ENCODE data around the gene CUL5. TPM values are rescaled to one million over a fixed set of nuclear protein-coding genes. Genes with fewer than 3 reads are reported as not detected.

CUL5 gene
- total RNA-seq, 1 experiment from 2014 or later, result 37.7 TPM

DNA sequence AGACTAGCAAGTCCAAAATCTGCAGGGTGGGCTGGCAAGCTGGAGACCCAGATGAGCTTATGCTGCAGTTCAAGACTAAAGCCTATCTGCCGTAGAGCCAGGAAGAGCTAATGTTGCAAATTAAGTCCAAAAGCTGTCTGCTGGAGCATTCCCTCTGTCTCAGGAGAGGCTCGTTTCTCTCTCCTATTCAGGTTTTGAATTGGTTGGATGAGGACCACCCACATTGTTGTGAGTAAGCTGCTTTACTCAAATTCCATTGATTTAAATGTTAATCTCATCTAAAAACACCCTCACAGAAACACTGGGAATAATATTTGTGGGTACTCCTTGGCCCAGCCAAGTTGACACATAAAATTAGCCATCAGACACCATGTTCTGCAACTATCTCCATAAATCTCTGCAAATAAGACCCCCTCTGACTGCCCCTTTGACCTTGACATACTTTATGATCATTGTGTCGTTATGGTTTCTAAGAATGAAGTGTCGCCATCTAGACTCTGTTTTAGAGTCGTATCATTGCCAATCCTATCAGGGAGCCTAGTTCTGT, 16.8 kb upstream of the CUL5 start:
- no CpG with 5 or more reads among the region's 5 CpGs for WGBS (ENCODE audit: extremely low coverage, insufficient read length, low lambda C conversion rate)
- H3K56ac ChIP-seq (ENCODE audit: insufficient read length, low read depth, low read length), result no peak overlapping the region

More for the DNA sequence above, 16.8 kb upstream of the CUL5 start:
- Histone ChIP-seq H2BK5ac (ENCODE audit: insufficient read length, low read length) (no peak overlapping the region), H3K9ac (ENCODE audit: extremely low read depth, insufficient read length, low read length) (no peak overlapping the region), H3K23ac (ENCODE audit: insufficient read length, low read depth, low read length) (no peak overlapping the region), H4K8ac (replicated peaks; ENCODE audit: insufficient read length, low read depth, low read length) (no peak overlapping the region), H2AK5ac (ENCODE audit: insufficient read length, low read length) (no peak overlapping the region), H3K4me2 (ENCODE audit: insufficient read depth, insufficient read length, low read length) (peak overlapping the region; percentile 6), H2BK20ac (ENCODE audit: low read depth, low read length, poor library complexity, severe bottlenecking) (no peak overlapping the region), H4K91ac (ENCODE audit: insufficient read length, low read depth, low read length) (no peak overlapping the region), H3K4ac (ENCODE audit: low read depth, low read length) (no peak overlapping the region), H2BK15ac (ENCODE audit: low read depth, low read length) (no peak overlapping the region), H3K9me3 (ENCODE audit: control insufficient read depth, low read depth, low read length) (no peaks in the 10 kb centered on the region), H3K27me3 (ENCODE audit: insufficient read depth, low read length) (no peaks in the 10 kb centered on the region), H3K79me2 (ENCODE audit: insufficient read depth, low read length) (no peaks in the 10 kb centered on the region), H2AFZ (ENCODE audit: low read length) (no peak overlapping the region), H3K23me2 (ENCODE audit: insufficient read length, low read depth, low read length, poor library complexity, severe bottlenecking) (peaks cover 2% of the 10 kb centered on the region), H3K79me1 (ENCODE audit: insufficient read depth, low read depth, low read length, poor library complexity, severe bottlenecking) (no peaks in the 10 kb centered on the region), H4K20me1 (ENCODE audit: control insufficient read depth, insufficient read depth, insufficient read length) (no peaks in the 10 kb centered on the region), H3K27ac (ENCODE audit: insufficient read length, low read depth, low read length) (no peak overlapping the region), H3K4me1 (ENCODE audit: insufficient read depth, low read length) (peaks cover 4% of the 10 kb centered on the region; the same call in 1 of the 2 replicates), H2BK120ac (ENCODE audit: low read depth, low read length, poor library complexity, severe bottlenecking) (no peak overlapping the region), H3T11ph (ENCODE audit: low read length) (no peak overlapping the region), H4K5ac (ENCODE audit: insufficient read length, low read depth, low read length) (no peak overlapping the region), H2BK12ac (ENCODE audit: insufficient read length, low read depth, low read length) (no peak overlapping the region), H3K18ac (ENCODE audit: insufficient read length, low read depth, low read length) (no peak overlapping the region), H3K14ac (ENCODE audit: insufficient read depth, low read length) (no peak overlapping the region)
- H3K27me3 Mint-ChIP-seq (ENCODE audit: low read depth), result no peaks in the 10 kb centered on the region
- peaks cover 16 to 18% of the 10 kb centered on the region in 2 experiments for H3K4me1 Mint-ChIP-seq
- TF ChIP-seq, protein P1, sequence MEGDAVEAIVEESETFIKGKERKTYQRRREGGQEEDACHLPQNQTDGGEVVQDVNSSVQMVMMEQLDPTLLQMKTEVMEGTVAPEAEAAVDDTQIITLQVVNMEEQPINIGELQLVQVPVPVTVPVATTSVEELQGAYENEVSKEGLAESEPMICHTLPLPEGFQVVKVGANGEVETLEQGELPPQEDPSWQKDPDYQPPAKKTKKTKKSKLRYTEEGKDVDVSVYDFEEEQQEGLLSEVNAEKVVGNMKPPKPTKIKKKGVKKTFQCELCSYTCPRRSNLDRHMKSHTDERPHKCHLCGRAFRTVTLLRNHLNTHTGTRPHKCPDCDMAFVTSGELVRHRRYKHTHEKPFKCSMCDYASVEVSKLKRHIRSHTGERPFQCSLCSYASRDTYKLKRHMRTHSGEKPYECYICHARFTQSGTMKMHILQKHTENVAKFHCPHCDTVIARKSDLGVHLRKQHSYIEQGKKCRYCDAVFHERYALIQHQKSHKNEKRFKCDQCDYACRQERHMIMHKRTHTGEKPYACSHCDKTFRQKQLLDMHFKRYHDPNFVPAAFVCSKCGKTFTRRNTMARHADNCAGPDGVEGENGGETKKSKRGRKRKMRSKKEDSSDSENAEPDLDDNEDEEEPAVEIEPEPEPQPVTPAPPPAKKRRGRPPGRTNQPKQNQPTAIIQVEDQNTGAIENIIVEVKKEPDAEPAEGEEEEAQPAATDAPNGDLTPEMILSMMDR (conservative IDR thresholded peaks at IDR 0.05), result no peak
- no peaks in the 10 kb centered on the region for H3K36me3 Mint-ChIP-seq (ENCODE audit: insufficient read depth in 1 of 3, low read depth in 3 of 3)
- no peak for DNase-seq
- no peaks in the 10 kb centered on the region; a peak in 1 of 5 replicates for H3K9me3 Mint-ChIP-seq
- H3K4me3 Mint-ChIP-seq, result no peak overlapping the region
- H3K27ac Mint-ChIP-seq, result peak overlapping the region; percentile 7 to 90 (median 49); a peak in 6 of 7 replicates
